Sigmoid colon (tissue), 7 donors: ENCODE data around the gene CIC. TPM values are rescaled to one million over a fixed set of nuclear protein-coding genes. Genes with fewer than 3 reads are reported as not detected.

Experiments used
- DNase-seq: peaks from one replicate; pipeline ENCODE4 v3.0.0-alpha.2; 2019
- H3K27ac ChIP-seq, 4 donors: fragments of 200-600 bp; sonication (generic); one replicate each; pipeline ENCODE4 v1.5.1; 2016 to 2019; ENCODE audit warnings: mild to moderate bottlenecking in 1 of 4
- H3K27me3 ChIP-seq, 3 donors: fragments of 200-600 bp; sonication (generic); one replicate each; pipeline ENCODE4 v1.5.1; 2019; ENCODE audit warnings: mild to moderate bottlenecking in 1 of 3
- H3K36me3 ChIP-seq, 4 donors: fragments of 200-600 bp; sonication (generic); one replicate each; pipeline ENCODE4 v1.5.1; 2016 to 2019
- H3K4me1 ChIP-seq, 4 donors: fragments of 200-600 bp; sonication (generic); one replicate each; pipeline ENCODE4 v1.5.1; 2017 to 2019
- H3K4me3 ChIP-seq, 4 donors: fragments of 200-600 bp; sonication (generic); one replicate each; pipeline ENCODE4 v1.5.1; 2017 to 2019; ENCODE audit warnings: mild to moderate bottlenecking in 2 of 4, moderate library complexity in 1 of 4
- H3K9me3 ChIP-seq, 4 donors: fragments of 200-600 bp in 3 of 4; sonication (generic) in 3 of 4; one replicate each; pipeline versions ENCODE4 v1.5.1 to v1.6.1; 2013 to 2019
- EP300 ChIP-seq, 4 donors: sonication (generic); formaldehyde crosslinking; IDR thresholded peaks; one replicate each; pipeline ENCODE4 v1.6.1; 2017; ENCODE audit warnings: antibody characterized with exemption in 4 of 4
- POLR2A ChIP-seq, 2 donors: fragments of 450-650 bp; IDR thresholded peaks; one replicate each; pipeline ENCODE4 v1.6.1; 2016; ENCODE audit warnings: antibody characterized with exemption in 2 of 2, mild to moderate bottlenecking in 2 of 2, moderate library complexity in 2 of 2
- POLR2AphosphoS5 ChIP-seq, 4 donors: sonication (generic); formaldehyde crosslinking; IDR thresholded peaks; one replicate each; pipeline ENCODE4 v1.6.1; 2017; ENCODE audit warnings: antibody characterized with exemption in 4 of 4
- WGBS, 2 donors: extraction: QIAGEN DNeasy Blood & Tissue Kit; methylation state at CpG; one replicate each; pipeline ENCODE4 v1.1.7; 2013; 5-methylcytosine and 5-hydroxymethylcytosine counted together
- intact Hi-C: fragments of 100-400 bp; cut with DNase I; formaldehyde crosslinking; loops from one replicate; pipeline ENCODE4 v1.15.1; 2023
- polyA plus RNA-seq, 3 donors: library from polyadenylated mRNA; stranded (reverse); fragments of 200-250 nt; gene quantifications; one replicate each; pipeline ENCODE4 v1.2.3, GENCODE V29; 2013
- total RNA-seq, 4 donors: library from RNA; depleted of rRNA; stranded (reverse); fragments of >200 nt; gene quantifications; one replicate each; pipeline ENCODE4 v1.1.0, GENCODE V29; 2016
- TF ChIP-seq, protein P1 (sequence below), 4 experiments: fragments of 450-650 bp in 3 of 4; fragments of 200-600 bp in 1 of 4; IDR thresholded peaks; one replicate each; pipeline ENCODE4 v1.5.1; 2016 to 2019; ENCODE audit warnings: antibody characterized with exemption in 4 of 4, mild to moderate bottlenecking in 3 of 4, moderate library complexity in 2 of 4
- donor health status: healthy with polysubstance abuse.
- donor health status: Bipolar disorder and iron deficiency.
- donor health status: healthy.

Gene CIC
- total and polyA plus RNA-seq, 7 donors, result 8.4 to 42.1 (median 20.0) TPM

- H3K27ac ChIP-seq, result peak overlapping the region; percentile 89 to 96 (median 90)
- H3K4me1 ChIP-seq, result peaks cover 0 to 58% (median 48%) of the 10 kb centered on the region in 4 donors
- DNase-seq, result peak; percentile 68
- H3K4me3 ChIP-seq, result no peak overlapping the region
- H3K27me3 ChIP-seq, result no peaks in the 10 kb centered on the region
- 93 to 95% methylated on average over 35 of the region's 35 CpGs for WGBS, 2 donors
- intact Hi-C loops, result no loop called here
- H3K36me3 ChIP-seq, result peaks cover 16 to 34% (median 21%) of the 10 kb centered on the region in 4 donors
- TF ChIP-seq EP300 (IDR thresholded peaks at IDR 0.05), result no peak
- no peak for TF ChIP-seq POLR2AphosphoS5 (IDR thresholded peaks at IDR 0.05)
- no peak for TF ChIP-seq POLR2A (IDR thresholded peaks at IDR 0.05)
- TF ChIP-seq, protein P1, sequence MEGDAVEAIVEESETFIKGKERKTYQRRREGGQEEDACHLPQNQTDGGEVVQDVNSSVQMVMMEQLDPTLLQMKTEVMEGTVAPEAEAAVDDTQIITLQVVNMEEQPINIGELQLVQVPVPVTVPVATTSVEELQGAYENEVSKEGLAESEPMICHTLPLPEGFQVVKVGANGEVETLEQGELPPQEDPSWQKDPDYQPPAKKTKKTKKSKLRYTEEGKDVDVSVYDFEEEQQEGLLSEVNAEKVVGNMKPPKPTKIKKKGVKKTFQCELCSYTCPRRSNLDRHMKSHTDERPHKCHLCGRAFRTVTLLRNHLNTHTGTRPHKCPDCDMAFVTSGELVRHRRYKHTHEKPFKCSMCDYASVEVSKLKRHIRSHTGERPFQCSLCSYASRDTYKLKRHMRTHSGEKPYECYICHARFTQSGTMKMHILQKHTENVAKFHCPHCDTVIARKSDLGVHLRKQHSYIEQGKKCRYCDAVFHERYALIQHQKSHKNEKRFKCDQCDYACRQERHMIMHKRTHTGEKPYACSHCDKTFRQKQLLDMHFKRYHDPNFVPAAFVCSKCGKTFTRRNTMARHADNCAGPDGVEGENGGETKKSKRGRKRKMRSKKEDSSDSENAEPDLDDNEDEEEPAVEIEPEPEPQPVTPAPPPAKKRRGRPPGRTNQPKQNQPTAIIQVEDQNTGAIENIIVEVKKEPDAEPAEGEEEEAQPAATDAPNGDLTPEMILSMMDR (IDR thresholded peaks at IDR 0.05), result no peak
- no peaks in the 10 kb centered on the region for H3K9me3 ChIP-seq
These were observed 2.9 kb downstream of the CIC start for GRCh38 chr19:42271861-42272534.

DNA sequence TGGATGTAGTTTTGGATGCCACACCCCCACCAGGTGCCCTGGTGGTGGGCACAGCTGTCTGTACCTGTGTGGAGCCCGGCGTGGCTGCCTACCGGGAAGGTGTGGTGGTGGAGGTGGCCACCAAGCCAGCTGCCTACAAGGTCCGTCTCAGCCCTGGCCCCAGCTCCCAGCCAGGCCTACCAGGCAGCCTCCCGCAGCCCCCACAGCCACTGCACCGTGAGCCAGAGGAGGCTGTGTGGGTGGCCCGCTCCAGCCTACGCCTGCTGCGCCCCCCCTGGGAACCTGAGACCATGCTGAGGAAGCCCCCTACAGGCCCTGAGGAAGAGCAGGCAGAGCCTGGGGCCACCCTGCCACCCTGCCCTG is 3.5 kb downstream of the CIC start:
- 91 to 94% methylated on average over 9 of the region's 9 CpGs for WGBS, 2 donors
- peaks cover 0 to 60% (median 51%) of the 10 kb centered on the region in 4 donors for H3K4me1 ChIP-seq
- DNase-seq, result no peak
- TF ChIP-seq EP300 (IDR thresholded peaks at IDR 0.05) (no peak), POLR2A (IDR thresholded peaks at IDR 0.05) (no peak)
- peak overlapping the region in 1 of 4 donors; percentile 8 for H3K27ac ChIP-seq
- peaks cover 16 to 34% (median 21%) of the 10 kb centered on the region in 4 donors for H3K36me3 ChIP-seq
- no peaks in the 10 kb centered on the region for H3K27me3 ChIP-seq
- H3K9me3 ChIP-seq, result no peaks in the 10 kb centered on the region
- no peak overlapping the region for H3K4me3 ChIP-seq
- intact Hi-C loops, result no loop called here

GRCh38 chr19:42272989-42273406 is 3.9 kb downstream of the CIC start:
- Histone ChIP-seq H3K27me3 (no peaks in the 10 kb centered on the region), H3K4me1 (peaks cover 0 to 60% (median 52%) of the 10 kb centered on the region in 4 donors), H3K36me3 (peaks cover 16 to 34% (median 21%) of the 10 kb centered on the region in 4 donors), H3K4me3 (no peak overlapping the region), H3K27ac (peak overlapping the region in 1 of 4 donors; percentile 8), H3K9me3 (no peaks in the 10 kb centered on the region)
- 97% methylated on average over 23 of the region's 23 CpGs for WGBS, 2 donors
- TF ChIP-seq POLR2AphosphoS5 (IDR thresholded peaks at IDR 0.05) (no peak), POLR2A (IDR thresholded peaks at IDR 0.05) (no peak), EP300 (IDR thresholded peaks at IDR 0.05) (no peak)
- TF ChIP-seq, protein P1 (IDR thresholded peaks at IDR 0.05), result no peak
- DNase-seq, result peak; percentile 60
- intact Hi-C loops, result no loop called here

GRCh38 chr19:42273407-42274064 is 4.5 kb downstream of the CIC start:
- H3K4me1 ChIP-seq, result peaks cover 0 to 65% (median 57%) of the 10 kb centered on the region in 4 donors
- no peaks in the 10 kb centered on the region for H3K27me3 ChIP-seq
- TF ChIP-seq POLR2AphosphoS5 (IDR thresholded peaks at IDR 0.05), result no peak
- TF ChIP-seq EP300 (IDR thresholded peaks at IDR 0.05), result no peak
- TF ChIP-seq, protein P1 (IDR thresholded peaks at IDR 0.05), result no peak
- TF ChIP-seq POLR2A (IDR thresholded peaks at IDR 0.05), result no peak
- no peak overlapping the region for H3K4me3 ChIP-seq
- H3K36me3 ChIP-seq, result peaks cover 16 to 34% (median 21%) of the 10 kb centered on the region in 4 donors
- no peaks in the 10 kb centered on the region for H3K9me3 ChIP-seq
- 96 to 97% methylated on average over 43 of the region's 43 CpGs for WGBS, 2 donors
- intact Hi-C loops, result no loop called here
- H3K27ac ChIP-seq, result peak overlapping the region in 1 of 4 donors; percentile 99
- peak; percentile 64 for DNase-seq

DNA sequence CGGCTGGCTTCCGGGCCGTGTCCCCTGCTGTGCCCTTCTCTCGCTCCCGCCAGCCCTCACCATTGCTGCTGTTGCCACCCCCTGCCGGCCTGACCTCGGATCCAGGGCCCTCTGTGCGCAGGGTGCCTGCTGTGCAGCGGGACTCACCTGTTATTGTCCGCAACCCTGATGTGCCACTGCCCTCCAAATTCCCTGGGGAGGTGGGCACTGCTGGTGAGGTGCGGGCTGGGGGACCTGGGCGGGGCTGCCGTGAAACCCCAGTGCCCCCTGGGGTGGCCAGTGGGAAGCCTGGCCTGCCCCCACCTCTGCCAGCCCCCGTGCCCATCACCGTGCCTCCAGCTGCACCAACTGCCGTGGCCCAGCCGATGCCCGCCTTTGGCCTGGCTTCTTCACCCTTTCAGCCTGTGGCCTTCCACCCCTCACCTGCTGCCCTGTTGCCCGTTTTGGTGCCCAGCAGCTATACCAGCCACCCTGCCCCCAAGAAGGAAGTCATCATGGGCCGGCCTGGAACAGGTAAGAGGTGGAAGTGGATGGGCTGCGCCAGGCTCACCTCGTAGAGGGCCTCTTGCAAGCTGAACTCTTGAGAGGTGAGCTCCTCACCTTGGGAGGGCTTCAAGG is 5.1 kb downstream of the CIC start:
- Histone ChIP-seq H3K36me3 (peaks cover 16 to 34% (median 21%) of the 10 kb centered on the region in 4 donors), H3K4me3 (no peak overlapping the region), H3K4me1 (peaks cover 0 to 72% (median 63%) of the 10 kb centered on the region in 4 donors), H3K9me3 (no peaks in the 10 kb centered on the region), H3K27ac (peak overlapping the region in 1 of 4 donors; percentile 99), H3K27me3 (no peaks in the 10 kb centered on the region)
- DNase-seq, result peak; percentile 64
- intact Hi-C loops, result no loop called here
- 95 to 96% methylated on average over 22 of the region's 22 CpGs for WGBS, 2 donors
- TF ChIP-seq POLR2AphosphoS5 (IDR thresholded peaks at IDR 0.05), result no peak
- TF ChIP-seq, protein P1 (IDR thresholded peaks at IDR 0.05), result no peak
- TF ChIP-seq POLR2A (IDR thresholded peaks at IDR 0.05), result no peak
- TF ChIP-seq EP300 (IDR thresholded peaks at IDR 0.05), result no peak
